ENCODE data around the gene TRPM3.

The TRPM3 gene

DNA sequence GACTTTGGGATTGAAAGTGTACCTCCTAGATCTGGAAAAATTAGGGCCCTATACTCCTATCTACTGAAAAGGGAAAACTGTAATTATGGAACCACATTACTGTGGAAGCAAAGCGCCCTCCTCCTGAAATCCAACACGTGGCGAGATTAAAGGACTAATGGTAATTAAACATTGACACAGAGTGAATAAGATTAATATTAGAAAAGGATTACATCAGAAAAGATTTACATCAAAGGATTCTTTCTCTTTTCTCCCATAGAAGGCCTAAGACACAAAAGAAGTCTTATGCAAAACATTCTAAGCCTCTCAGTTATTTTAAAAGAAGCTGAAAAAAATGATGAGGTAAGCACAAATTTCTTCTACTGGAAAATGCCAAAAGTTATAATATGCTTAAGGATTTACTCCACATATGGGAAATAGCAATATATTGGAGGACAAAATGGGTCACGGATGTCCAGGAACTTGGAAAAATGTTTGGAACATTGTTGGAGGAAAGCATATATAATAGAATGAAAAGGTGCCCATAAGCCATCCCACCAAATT, 227.8 kb downstream of the TRPM3 start:
- Mint-ChIP-seq H3K36me3 (ENCODE audit: low read depth) (no peaks in the 10 kb centered on the region), H3K27me3 (ENCODE audit: low read depth) (no peaks in the 10 kb centered on the region), H3K9me3 (no peaks in the 10 kb centered on the region), H3K4me3 (no peak overlapping the region), H3K27ac (no peak overlapping the region), H3K4me1 (ENCODE audit: low read depth) (no peaks in the 10 kb centered on the region)

DNA sequence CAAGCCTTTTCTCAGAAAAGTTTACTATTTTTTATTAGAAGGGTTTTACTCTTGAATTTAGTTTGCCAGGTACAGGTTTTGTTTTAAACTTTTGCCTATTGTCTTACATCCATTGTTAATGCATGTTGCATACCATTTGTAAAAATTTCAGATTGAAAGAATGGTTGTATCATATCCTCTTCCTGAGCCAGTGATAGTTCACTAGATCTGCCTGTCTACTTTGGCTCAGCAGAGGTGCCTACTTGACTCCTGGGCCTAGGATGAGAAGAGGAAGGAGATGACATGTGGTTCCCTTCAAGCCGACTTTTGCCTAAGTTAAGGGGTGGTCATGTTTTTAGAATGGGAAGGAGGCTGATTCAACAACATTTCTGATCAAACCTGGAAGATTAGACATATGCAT, 232.9 kb downstream of the TRPM3 start:
- Mint-ChIP-seq H3K36me3 (ENCODE audit: low read depth) (no peaks in the 10 kb centered on the region), H3K9me3 (no peaks in the 10 kb centered on the region), H3K27ac (no peak overlapping the region), H3K4me3 (no peak overlapping the region), H3K4me1 (ENCODE audit: low read depth) (no peaks in the 10 kb centered on the region), H3K27me3 (ENCODE audit: low read depth) (no peaks in the 10 kb centered on the region)

GRCh38 chr9:70887826-70888225, 233.6 kb downstream of the TRPM3 start:
- Mint-ChIP-seq H3K4me1 (ENCODE audit: low read depth) (no peaks in the 10 kb centered on the region), H3K9me3 (no peaks in the 10 kb centered on the region), H3K27me3 (ENCODE audit: low read depth) (no peaks in the 10 kb centered on the region), H3K36me3 (ENCODE audit: low read depth) (no peaks in the 10 kb centered on the region), H3K27ac (no peak overlapping the region), H3K4me3 (no peak overlapping the region)

- no peaks in the 10 kb centered on the region for H3K4me1 Mint-ChIP-seq (ENCODE audit: low read depth)
Observed at GRCh38 chr9:70883963-70884793, 237.2 kb downstream of the TRPM3 start.

DNA sequence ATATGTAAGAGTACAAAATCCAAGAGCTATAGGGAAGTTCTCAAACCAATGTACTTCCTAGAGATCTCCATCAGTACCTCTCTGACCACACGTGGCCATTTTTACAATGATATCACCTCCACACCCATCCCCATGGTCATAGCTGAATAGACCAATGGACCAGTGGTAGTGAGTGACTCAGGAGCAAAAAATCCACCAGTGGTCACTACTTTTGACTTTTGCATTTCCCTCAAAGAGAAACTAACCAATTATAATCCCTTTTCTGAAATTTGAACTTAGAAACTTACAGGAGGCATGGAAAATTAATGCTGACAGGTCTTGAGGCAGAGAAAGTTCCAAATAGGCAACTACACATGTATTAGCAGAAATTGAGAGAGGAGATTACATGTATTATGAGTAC, 238.4 kb downstream of the TRPM3 start:
- H3K27me3 Mint-ChIP-seq (ENCODE audit: low read depth): no peaks in the 10 kb centered on the region
- H3K4me1 Mint-ChIP-seq (ENCODE audit: low read depth): no peaks in the 10 kb centered on the region
- no peaks in the 10 kb centered on the region for H3K9me3 Mint-ChIP-seq
- H3K36me3 Mint-ChIP-seq (ENCODE audit: low read depth): no peaks in the 10 kb centered on the region
- no peak overlapping the region for H3K27ac Mint-ChIP-seq
- H3K4me3 Mint-ChIP-seq: no peak overlapping the region

More at GRCh38 chr9:70883963-70884793, 237.2 kb downstream of the TRPM3 start:
- Mint-ChIP-seq H3K4me3 (no peak overlapping the region), H3K36me3 (ENCODE audit: low read depth) (no peaks in the 10 kb centered on the region), H3K27ac (no peak overlapping the region), H3K9me3 (no peaks in the 10 kb centered on the region), H3K27me3 (ENCODE audit: low read depth) (no peaks in the 10 kb centered on the region)

- no peaks in the 10 kb centered on the region for H3K27me3 Mint-ChIP-seq (ENCODE audit: low read depth)
- H3K36me3 Mint-ChIP-seq (ENCODE audit: low read depth): no peaks in the 10 kb centered on the region
- no peak overlapping the region for H3K4me3 Mint-ChIP-seq
- H3K27ac Mint-ChIP-seq: no peak overlapping the region
- H3K9me3 Mint-ChIP-seq: no peaks in the 10 kb centered on the region
- H3K4me1 Mint-ChIP-seq (ENCODE audit: low read depth): no peaks in the 10 kb centered on the region
Observed at GRCh38 chr9:70881333-70881732, 240.1 kb downstream of the TRPM3 start.

- H3K36me3 Mint-ChIP-seq (ENCODE audit: low read depth): no peaks in the 10 kb centered on the region
- H3K4me1 Mint-ChIP-seq (ENCODE audit: low read depth): no peaks in the 10 kb centered on the region
- no peaks in the 10 kb centered on the region for H3K9me3 Mint-ChIP-seq
Observed at GRCh38 chr9:70880535-70880934, 240.9 kb downstream of the TRPM3 start.

DNA sequence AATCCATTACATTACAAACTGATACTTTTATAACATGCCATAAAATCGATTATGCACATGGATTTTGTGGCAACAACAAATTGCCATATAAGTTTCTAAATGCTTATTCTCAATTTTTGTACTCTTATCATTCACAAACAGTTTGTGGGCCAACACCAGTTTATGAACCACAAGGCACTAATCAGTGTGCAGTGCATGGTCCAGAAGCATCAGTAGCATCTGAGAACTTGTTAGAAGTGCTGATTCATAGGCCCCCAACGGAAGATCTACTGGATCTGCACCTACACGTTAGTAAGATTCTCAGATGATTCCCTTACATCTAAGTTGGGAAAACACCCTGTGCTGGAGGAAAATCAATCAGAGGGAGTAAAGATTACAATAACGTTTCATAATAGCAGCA, 242.8 kb downstream of the TRPM3 start:
- Mint-ChIP-seq H3K27me3 (ENCODE audit: low read depth) (no peaks in the 10 kb centered on the region), H3K4me1 (ENCODE audit: low read depth) (no peaks in the 10 kb centered on the region), H3K4me3 (no peak overlapping the region), H3K9me3 (no peaks in the 10 kb centered on the region), H3K36me3 (ENCODE audit: low read depth) (no peaks in the 10 kb centered on the region), H3K27ac (no peak overlapping the region)

More at GRCh38 chr9:70880535-70880934, 240.9 kb downstream of the TRPM3 start:
- no peaks in the 10 kb centered on the region for H3K27me3 Mint-ChIP-seq (ENCODE audit: low read depth)
- H3K4me3 Mint-ChIP-seq: no peak overlapping the region
- no peak overlapping the region for H3K27ac Mint-ChIP-seq

DNA sequence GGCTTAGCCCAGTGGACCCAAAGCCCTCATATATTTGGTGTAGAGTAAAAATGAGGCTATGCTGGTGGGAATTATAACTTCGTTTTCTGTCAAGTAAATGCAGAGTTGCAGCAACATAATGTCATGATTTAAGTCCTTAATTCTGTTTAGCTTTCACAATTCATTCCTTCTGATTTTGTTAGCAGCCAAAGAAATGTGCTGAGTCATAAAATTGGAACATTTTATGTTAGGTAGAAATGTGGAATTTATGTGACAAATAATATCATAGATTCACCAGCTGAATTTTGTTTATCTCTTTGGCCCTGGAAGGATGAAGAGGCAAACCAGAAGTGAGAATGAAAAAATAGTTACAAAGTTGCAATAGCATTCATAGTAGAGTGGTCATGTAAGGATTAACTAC, 247.0 kb downstream of the TRPM3 start:
- H3K4me3 Mint-ChIP-seq: no peak overlapping the region
- no peaks in the 10 kb centered on the region for H3K36me3 Mint-ChIP-seq (ENCODE audit: low read depth)
- no peaks in the 10 kb centered on the region for H3K27me3 Mint-ChIP-seq (ENCODE audit: low read depth)
- no peaks in the 10 kb centered on the region for H3K4me1 Mint-ChIP-seq (ENCODE audit: low read depth)
- H3K27ac Mint-ChIP-seq: no peak overlapping the region
- no peaks in the 10 kb centered on the region for H3K9me3 Mint-ChIP-seq

DNA sequence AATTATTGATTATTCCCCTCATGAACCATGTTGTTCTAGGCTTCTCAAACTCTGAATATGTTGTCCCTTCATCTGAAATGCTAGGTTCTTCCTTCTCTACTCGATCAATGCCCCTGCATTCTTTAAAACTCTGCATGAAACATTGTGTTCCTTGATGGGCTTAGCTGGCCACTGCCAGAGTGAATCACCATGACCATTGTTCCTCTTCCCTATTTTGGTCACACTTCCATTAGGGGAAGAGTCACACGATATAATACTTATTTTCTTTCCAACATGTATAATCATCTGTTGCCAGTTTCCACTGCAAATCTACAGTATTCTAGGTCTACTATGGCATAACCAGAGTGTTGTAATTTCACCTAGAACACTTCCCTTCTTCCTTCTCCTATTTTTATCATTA, 247.9 kb downstream of the TRPM3 start:
- Mint-ChIP-seq H3K9me3 (no peaks in the 10 kb centered on the region), H3K36me3 (ENCODE audit: low read depth) (no peaks in the 10 kb centered on the region), H3K27me3 (ENCODE audit: low read depth) (no peaks in the 10 kb centered on the region), H3K4me3 (no peak overlapping the region), H3K4me1 (ENCODE audit: low read depth) (no peaks in the 10 kb centered on the region), H3K27ac (no peak overlapping the region)

DNA sequence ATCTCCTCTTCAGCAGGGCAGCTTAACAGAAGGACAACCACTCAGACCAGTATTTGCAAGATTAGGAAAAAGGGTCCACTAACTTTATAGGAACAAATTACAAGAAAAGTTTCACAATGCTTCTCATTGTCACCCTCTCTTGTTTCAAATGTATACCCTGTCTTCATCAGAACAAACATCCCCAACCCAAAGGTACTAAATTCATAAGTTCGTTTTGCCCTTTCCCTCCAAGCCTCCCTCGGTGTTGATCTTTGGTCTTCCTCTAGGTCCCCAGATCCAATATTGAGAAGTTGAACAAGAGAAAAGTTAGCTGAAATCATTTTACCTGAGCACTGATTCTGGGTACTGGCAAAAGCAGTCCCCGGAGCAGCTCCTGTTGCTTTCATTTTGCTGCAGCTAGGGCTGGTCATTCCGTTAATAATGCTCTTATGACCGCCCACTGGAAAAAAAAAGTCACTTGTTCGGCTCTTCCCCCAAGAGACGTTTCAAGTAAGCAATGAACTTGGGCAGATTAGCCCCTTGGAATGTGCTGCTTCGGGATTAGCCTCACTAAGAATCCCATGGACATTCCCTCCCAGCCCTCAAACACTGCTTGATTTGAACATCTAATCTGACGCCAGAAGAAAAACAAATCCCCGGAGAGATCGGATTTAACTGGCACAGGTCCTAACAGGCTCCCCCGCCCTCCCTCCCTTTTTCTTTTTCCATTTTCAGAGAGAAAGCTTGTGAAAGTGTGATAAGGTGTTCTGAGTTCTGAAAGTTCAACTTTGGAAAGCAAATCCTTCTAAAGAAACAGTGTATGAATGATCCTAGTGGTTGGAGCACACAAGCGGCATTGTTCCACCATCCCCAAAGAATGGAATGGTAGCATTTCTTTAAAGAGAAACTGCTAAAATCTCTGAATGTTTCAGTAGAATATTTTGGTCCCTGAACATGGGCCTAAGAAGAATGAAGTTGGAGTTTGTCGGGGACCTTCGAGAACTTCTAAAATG, 252.5 kb downstream of the TRPM3 start:
- Mint-ChIP-seq H3K36me3 (ENCODE audit: low read depth) (no peaks in the 10 kb centered on the region), H3K4me3 (no peak overlapping the region), H3K27ac (no peak overlapping the region), H3K27me3 (ENCODE audit: low read depth) (no peaks in the 10 kb centered on the region), H3K4me1 (ENCODE audit: low read depth) (no peaks in the 10 kb centered on the region), H3K9me3 (no peaks in the 10 kb centered on the region)

DNA sequence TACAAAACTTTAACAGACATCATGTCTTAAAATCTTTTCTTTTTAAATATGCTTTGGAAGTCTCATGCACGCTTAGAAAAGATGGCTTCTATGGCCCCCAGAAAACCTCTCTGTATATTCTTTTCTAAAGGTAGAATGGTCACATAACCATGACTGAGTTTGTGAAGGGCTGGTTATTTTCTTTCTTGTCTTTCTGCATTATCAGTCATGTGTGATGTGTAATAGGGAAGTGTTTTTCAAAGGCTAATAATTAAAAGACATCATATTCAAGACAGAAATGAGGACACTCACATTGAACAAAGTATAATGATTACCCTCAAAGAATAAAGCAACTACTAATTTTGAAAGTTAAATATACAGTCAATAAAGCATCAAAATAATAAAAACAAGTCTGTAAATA, 253.4 kb downstream of the TRPM3 start:
- no peak overlapping the region for H3K27ac Mint-ChIP-seq
- no peak overlapping the region for H3K4me3 Mint-ChIP-seq
- no peaks in the 10 kb centered on the region for H3K9me3 Mint-ChIP-seq
- H3K4me1 Mint-ChIP-seq (ENCODE audit: low read depth): no peaks in the 10 kb centered on the region
- H3K27me3 Mint-ChIP-seq (ENCODE audit: low read depth): no peaks in the 10 kb centered on the region
- H3K36me3 Mint-ChIP-seq (ENCODE audit: low read depth): no peaks in the 10 kb centered on the region

DNA sequence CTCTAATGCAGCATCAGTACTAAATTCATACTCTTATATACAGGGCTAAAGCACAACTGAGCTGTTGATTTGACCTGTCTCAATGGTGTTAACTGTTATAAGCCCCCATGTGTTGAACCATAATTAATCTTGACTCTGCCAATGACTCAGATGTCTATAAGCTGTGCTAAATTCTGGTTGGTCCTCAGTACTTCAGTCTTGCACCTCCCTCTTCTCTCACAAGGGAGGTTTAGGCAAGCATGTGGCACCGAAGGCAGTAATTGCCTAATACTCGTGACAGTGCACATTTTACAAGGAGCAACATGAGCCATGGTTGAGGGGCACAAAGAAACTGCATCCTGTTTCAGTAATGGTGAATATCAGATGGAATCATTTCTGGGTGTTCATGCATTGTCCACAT, 255.9 kb downstream of the TRPM3 start:
- Mint-ChIP-seq H3K4me1 (ENCODE audit: low read depth) (no peaks in the 10 kb centered on the region), H3K9me3 (no peaks in the 10 kb centered on the region), H3K27ac (no peak overlapping the region), H3K4me3 (no peak overlapping the region), H3K36me3 (ENCODE audit: low read depth) (no peaks in the 10 kb centered on the region), H3K27me3 (ENCODE audit: low read depth) (no peaks in the 10 kb centered on the region)

DNA sequence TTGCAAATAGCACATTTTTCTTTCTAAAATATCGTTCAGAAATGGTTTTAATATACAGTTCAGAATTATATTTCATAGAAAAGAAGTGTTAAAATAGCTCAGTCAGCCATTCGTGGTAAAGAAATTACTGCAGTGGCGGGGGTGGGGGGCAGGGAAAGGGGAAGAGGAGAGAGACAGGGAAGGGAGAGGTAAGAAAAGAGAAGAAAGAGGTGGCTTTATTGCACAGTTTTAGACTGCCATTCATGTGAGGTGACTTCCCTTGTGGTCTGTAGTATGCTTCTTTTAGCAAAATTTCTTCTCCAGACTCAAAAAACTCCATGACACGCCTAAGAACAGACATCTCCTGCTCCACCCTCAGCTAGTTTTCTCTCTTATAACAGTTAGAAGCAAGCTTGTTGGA, 259.6 kb downstream of the TRPM3 start:
- Mint-ChIP-seq H3K27me3 (ENCODE audit: low read depth) (no peaks in the 10 kb centered on the region), H3K36me3 (ENCODE audit: low read depth) (no peaks in the 10 kb centered on the region), H3K4me1 (ENCODE audit: low read depth) (no peaks in the 10 kb centered on the region), H3K4me3 (no peak overlapping the region), H3K9me3 (no peaks in the 10 kb centered on the region), H3K27ac (no peak overlapping the region)

Measured in T-helper 1 cell treated with Interleukin-12 subunit alpha and Interleukin-12 subunit beta and Interleukin-4 antibody, amounts not matched to agents 30 μg/mL and 1 μg/mL, for 36 hours (primary cell).